GM04503 (cell line): ENCODE data around the gene UBE2Q1.

Source experiments
- DNase-seq: peaks from one replicate; pipeline ENCODE4 v3.0.0-alpha.2; 2012; ENCODE audit warnings: low read depth

Gene UBE2Q1

GRCh38 chr1:154557939-154558719 lies at the start of gene UBE2Q1:
TSS of gene UBE2Q1 (minus strand) at chr1:154558662. CDS start at chr1:154558553, 109 bp downstream.
- no peak for DNase-seq

GRCh38 chr1:154607609-154608396 lies 49.3 kb upstream of the UBE2Q1 start, which contains the start of gene ADAR:
TSS of gene ADAR (minus strand) at chr1:154608186. CDS start at chr1:154608006, 180 bp downstream.
- DNase-seq, result peak; percentile 92

GRCh38 chr1:154607106-154607608 lies 48.7 kb upstream of the UBE2Q1 start:
- peak; percentile 37 for DNase-seq

- no peak for DNase-seq
Observed at GRCh38 chr1:154605534-154605933, 47.1 kb upstream of the UBE2Q1 start.

- no peak for DNase-seq
Observed at GRCh38 chr1:154603317-154603716, 44.9 kb upstream of the UBE2Q1 start.

- DNase-seq, result no peak
Observed at GRCh38 chr1:154599658-154600057, 41.2 kb upstream of the UBE2Q1 start.

GRCh38 chr1:154598871-154599635 lies 40.6 kb upstream of the UBE2Q1 start:
- no peak for DNase-seq

GRCh38 chr1:154595621-154596020 lies 37.2 kb upstream of the UBE2Q1 start:
- no peak for DNase-seq

- DNase-seq, result no peak
Observed at GRCh38 chr1:154594811-154595210, 36.3 kb upstream of the UBE2Q1 start.

- no peak for DNase-seq
Observed at GRCh38 chr1:154593390-154593789, 34.9 kb upstream of the UBE2Q1 start.

- no peak for DNase-seq
Observed at GRCh38 chr1:154591206-154591605, 32.7 kb upstream of the UBE2Q1 start.

GRCh38 chr1:154590756-154591155 lies 32.3 kb upstream of the UBE2Q1 start:
- no peak for DNase-seq

- no peak for DNase-seq
Observed at GRCh38 chr1:154589780-154590179, 31.3 kb upstream of the UBE2Q1 start.

- no peak for DNase-seq
Observed at GRCh38 chr1:154586641-154587040, 28.2 kb upstream of the UBE2Q1 start.

- no peak for DNase-seq
Observed at GRCh38 chr1:154586231-154586630, 27.8 kb upstream of the UBE2Q1 start.

GRCh38 chr1:154584267-154584994 lies 26.0 kb upstream of the UBE2Q1 start:
- no peak for DNase-seq

- DNase-seq, result no peak
Observed at GRCh38 chr1:154583773-154584172, 25.3 kb upstream of the UBE2Q1 start.

GRCh38 chr1:154582885-154583284 lies 24.4 kb upstream of the UBE2Q1 start:
- DNase-seq, result no peak

GRCh38 chr1:154581766-154582165 lies 23.3 kb upstream of the UBE2Q1 start:
- no peak for DNase-seq

- no peak for DNase-seq
Observed at GRCh38 chr1:154579374-154579773, 20.9 kb upstream of the UBE2Q1 start.

GRCh38 chr1:154578058-154578418 lies 19.6 kb upstream of the UBE2Q1 start:
- no peak for DNase-seq
